Effector memory CD8-positive, alpha-beta T cell (primary cell): ENCODE results near the gene TNNT2.

Experiments
- ATAC-seq: fragments of 150-1000 bp; cut with Tn5 transposase; replicated peaks from 2 replicates; pipeline ENCODE4 v1.10.0; 2021; ENCODE audit warnings: mild to moderate bottlenecking, moderate library complexity
- DNase-seq, 3 experiments: peaks; one replicate each; pipeline ENCODE4 v3.0.0; 2021
- H3K27ac Mint-ChIP-seq, 2 donors: one replicate each; pipeline ENCODE4 v1.8.0; 2022; ENCODE audit warnings: mild to moderate bottlenecking in 2 of 2, mixed read lengths in 2 of 2, moderate library complexity in 2 of 2
- H3K27me3 Mint-ChIP-seq, 2 donors: one replicate each; pipeline ENCODE4 v1.8.0; 2022; ENCODE audit warnings: mixed read lengths in 2 of 2
- H3K36me3 Mint-ChIP-seq: one replicate; pipeline ENCODE4 v1.8.0; 2022; ENCODE audit warnings: mild to moderate bottlenecking, moderate library complexity, mixed read lengths; ENCODE audit not compliant: insufficient read depth
- H3K4me1 Mint-ChIP-seq, 2 donors: one replicate each; pipeline ENCODE4 v1.8.0; 2022; ENCODE audit warnings: low read depth in 2 of 2, mixed read lengths in 2 of 2
- H3K4me3 Mint-ChIP-seq, 2 donors: one replicate each; pipeline ENCODE4 v1.8.0; 2022; ENCODE audit warnings: mild to moderate bottlenecking in 2 of 2, mixed read lengths in 2 of 2, moderate library complexity in 2 of 2
- H3K9me3 Mint-ChIP-seq, 2 donors: one replicate each; pipeline ENCODE4 v1.8.0; 2022; ENCODE audit warnings: mixed read lengths in 2 of 2

TNNT2 gene

DNA sequence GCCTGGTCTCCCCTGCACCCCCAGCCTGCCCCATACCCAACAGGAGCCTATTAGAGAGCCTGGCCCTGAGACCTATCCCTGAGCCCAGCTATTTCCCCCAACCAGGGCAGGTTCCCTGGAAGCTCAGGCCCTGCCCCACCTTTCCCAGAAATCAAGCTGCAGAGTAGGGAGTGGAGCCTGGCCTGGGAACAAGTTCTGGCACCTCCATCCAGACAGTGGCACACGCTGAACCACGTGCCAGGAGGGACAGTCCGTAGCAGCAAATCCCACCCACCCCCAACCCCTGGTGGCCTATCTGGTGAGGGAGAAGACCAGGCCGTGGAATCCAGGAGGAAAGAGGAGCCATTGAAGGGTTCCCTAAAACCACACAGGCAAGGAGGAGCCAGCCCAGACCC, 22.6 kb downstream of the TNNT2 start:
- Mint-ChIP-seq H3K9me3 (no peaks in the 10 kb centered on the region), H3K27ac (no peak overlapping the region), H3K27me3 (peaks cover 48 to 61% of the 10 kb centered on the region in 2 donors), H3K4me3 (no peak overlapping the region), H3K4me1 (peaks cover 0 to 2% of the 10 kb centered on the region in 2 donors), H3K36me3 (no peaks in the 10 kb centered on the region)
- no peak for ATAC-seq
- DNase-seq, result no peak

DNA sequence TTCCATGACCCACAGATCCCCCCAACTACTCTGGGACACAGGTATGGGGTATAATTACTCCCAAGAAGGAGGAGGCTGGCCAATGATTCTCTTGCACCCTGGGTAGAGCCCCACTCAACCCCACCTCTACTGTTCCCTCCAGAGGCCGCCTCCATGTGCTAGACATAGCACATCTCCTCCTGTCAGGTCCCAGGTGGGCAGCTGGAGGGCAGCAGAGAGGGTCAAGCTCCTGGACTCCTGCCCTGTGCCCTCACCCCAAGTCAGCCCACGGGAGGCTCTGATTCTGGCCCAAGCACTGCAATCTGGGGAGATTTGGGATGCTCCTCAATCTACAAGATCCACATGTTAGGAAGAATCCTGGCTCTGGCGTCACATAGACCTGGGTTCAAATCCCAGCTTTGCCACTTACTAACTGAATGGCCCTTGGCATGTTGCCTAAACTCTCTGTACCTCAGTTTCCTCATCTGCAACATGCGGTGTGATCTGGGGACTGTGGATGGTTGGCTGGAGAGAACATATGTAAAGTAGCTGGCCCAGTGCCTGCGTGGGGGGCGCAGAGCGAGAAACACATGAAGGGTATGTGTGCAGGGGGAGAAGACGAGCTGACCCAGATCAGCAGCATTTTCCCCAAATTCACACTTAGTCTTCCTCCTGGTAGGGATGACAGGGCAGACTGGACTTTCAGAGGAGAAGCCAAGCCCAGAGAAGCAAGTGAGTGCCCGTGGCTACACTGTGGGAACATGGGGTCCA, 23.2 kb downstream of the TNNT2 start:
- H3K9me3 Mint-ChIP-seq, result no peaks in the 10 kb centered on the region
- DNase-seq (no peak), ATAC-seq (no peak)
- no peak overlapping the region for H3K27ac Mint-ChIP-seq
- peaks cover 0 to 2% of the 10 kb centered on the region in 2 donors for H3K4me1 Mint-ChIP-seq
- peaks cover 47 to 61% of the 10 kb centered on the region in 2 donors for H3K27me3 Mint-ChIP-seq
- H3K4me3 Mint-ChIP-seq, result no peak overlapping the region
- no peaks in the 10 kb centered on the region for H3K36me3 Mint-ChIP-seq

DNA sequence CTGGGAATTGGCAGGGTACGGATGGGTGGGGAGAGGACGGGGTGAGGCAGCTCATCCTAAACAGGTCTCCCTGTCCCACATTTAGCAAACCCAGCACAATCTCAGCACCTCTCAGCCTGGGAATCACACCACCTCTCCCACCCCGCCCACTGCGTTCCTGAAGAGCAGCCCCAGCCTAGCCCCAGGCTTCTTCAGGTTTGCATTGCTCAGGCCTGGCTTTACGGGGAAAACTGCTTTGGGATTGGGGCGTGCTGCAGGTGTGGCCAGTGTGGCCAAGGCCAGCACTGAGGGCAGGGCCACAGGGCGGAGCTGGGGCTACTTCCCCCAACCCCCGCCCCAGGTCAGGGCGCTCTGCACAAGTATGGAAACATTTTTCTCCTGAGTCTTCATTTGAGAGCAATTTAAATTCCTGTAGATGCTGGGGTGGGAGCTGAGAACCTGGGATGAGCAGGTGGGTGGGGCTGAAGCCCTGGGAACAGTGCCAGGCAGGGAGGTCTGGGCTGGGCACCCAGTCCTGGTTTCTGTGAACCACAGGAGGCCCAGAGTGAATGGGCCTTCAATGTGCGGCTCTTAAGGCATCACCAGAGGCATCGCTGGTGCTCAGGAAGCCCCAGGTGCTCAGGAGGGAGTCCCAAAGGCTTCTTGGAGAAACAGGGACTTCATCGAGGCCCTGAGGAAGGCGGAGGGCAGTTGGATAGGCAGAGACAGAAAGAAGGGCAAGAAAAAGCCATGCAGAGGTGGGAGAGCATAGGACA, 24.1 kb downstream of the TNNT2 start:
- H3K27ac Mint-ChIP-seq, result no peak overlapping the region
- H3K36me3 Mint-ChIP-seq, result no peaks in the 10 kb centered on the region
- peaks cover 39 to 56% of the 10 kb centered on the region in 2 donors for H3K27me3 Mint-ChIP-seq
- H3K4me1 Mint-ChIP-seq, result peaks cover 0 to 2% of the 10 kb centered on the region in 2 donors
- no peaks in the 10 kb centered on the region for H3K9me3 Mint-ChIP-seq
- no peak overlapping the region for H3K4me3 Mint-ChIP-seq
- no peak for ATAC-seq
- no peak for DNase-seq

DNA sequence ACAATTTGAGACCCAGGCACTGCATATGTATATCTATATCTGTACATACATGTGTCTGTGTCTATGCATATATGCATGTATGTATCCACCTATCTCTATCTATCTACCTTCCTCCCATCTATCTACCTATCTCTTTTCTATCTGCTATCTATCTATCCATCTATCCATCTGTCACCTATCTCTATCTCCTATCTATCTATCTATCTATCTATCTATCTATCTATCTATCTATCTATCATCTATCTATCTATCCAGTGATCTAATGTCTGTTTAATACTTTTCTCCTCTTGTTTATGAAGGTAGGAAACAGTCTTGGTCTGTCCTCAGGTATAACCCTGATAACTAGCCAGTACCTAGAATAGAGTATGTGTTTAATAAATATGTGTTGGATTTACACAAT, 25.9 kb downstream of the TNNT2 start:
- ATAC-seq (no peak), DNase-seq (no peak)
- Mint-ChIP-seq H3K4me1 (no peaks in the 10 kb centered on the region), H3K27ac (no peak overlapping the region), H3K9me3 (no peaks in the 10 kb centered on the region), H3K4me3 (no peak overlapping the region), H3K36me3 (no peaks in the 10 kb centered on the region), H3K27me3 (peaks cover 51 to 53% of the 10 kb centered on the region in 2 donors)

DNA sequence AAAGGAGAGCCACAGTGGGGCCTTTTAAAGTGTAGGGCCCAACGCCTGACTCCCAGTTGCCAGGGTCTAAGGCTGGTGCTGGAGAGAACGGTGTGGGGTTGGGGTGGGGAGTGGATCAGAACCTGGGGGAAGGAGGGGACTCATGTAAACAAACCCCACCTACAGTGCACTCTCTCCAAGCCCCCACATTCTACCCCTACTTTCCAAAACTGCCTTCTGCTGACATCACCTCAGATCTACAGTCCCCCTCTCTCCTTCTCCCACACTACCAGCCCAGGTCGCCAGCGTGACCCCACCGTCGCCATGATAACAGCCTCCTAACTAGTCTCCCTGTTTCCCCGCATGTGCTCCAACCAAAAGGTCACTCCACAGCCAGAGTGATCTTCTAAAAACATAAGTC, 26.6 kb downstream of the TNNT2 start:
- H3K36me3 Mint-ChIP-seq, result no peaks in the 10 kb centered on the region
- no peak overlapping the region for H3K27ac Mint-ChIP-seq
- no peak for DNase-seq
- H3K27me3 Mint-ChIP-seq, result peaks cover 51% of the 10 kb centered on the region in 2 donors
- ATAC-seq, result no peak
- no peak overlapping the region for H3K4me3 Mint-ChIP-seq
- H3K9me3 Mint-ChIP-seq, result no peaks in the 10 kb centered on the region
- H3K4me1 Mint-ChIP-seq, result no peaks in the 10 kb centered on the region

DNA sequence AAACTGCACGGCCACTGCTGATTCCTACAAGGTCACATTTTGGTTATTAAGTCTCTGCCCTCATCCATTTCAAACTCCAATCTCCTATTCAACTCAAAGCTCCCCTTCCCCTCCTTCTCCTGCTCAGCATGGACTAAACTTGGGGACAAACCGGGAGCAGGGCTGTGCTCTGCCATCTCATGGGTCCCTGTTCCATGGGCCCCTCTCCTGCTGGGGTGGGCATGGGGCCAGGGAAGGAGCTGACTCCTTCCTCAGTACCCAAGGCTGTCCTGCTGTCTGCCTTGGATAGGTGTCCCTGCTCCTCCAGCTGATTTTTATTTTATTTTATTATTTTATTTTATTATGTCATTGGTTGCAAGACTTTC, 27.1 kb downstream of the TNNT2 start:
- DNase-seq (no peak), ATAC-seq (no peak)
- no peaks in the 10 kb centered on the region for H3K36me3 Mint-ChIP-seq
- no peaks in the 10 kb centered on the region for H3K9me3 Mint-ChIP-seq
- no peaks in the 10 kb centered on the region for H3K4me1 Mint-ChIP-seq
- no peak overlapping the region for H3K27ac Mint-ChIP-seq
- H3K27me3 Mint-ChIP-seq, result peaks cover 46 to 47% of the 10 kb centered on the region in 2 donors
- no peak overlapping the region for H3K4me3 Mint-ChIP-seq

DNA sequence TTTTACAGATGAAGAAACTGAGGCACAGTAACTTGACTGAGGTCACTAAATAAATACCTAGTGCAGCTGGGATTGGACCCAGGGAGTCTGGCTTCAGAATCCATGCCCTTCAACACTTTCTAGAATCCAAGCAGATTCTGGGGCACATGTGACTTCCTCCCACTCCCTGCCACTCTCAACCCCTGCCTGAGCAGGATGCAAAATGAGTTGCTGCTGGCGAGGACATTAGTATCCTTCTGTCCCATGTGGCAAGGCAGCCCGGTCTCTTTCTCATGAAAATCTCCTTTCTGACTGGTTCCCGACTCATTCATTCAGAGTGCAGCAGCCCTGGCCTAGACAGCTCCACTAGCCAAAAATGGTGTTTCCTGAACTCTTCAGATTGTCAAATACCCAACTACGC, 28.4 kb downstream of the TNNT2 start:
- DNase-seq (no peak), ATAC-seq (no peak)
- H3K27ac Mint-ChIP-seq, result no peak overlapping the region
- no peak overlapping the region for H3K4me3 Mint-ChIP-seq
- no peaks in the 10 kb centered on the region for H3K9me3 Mint-ChIP-seq
- H3K27me3 Mint-ChIP-seq, result peaks cover 33 to 38% of the 10 kb centered on the region in 2 donors
- H3K36me3 Mint-ChIP-seq, result no peaks in the 10 kb centered on the region
- H3K4me1 Mint-ChIP-seq, result no peaks in the 10 kb centered on the region

DNA sequence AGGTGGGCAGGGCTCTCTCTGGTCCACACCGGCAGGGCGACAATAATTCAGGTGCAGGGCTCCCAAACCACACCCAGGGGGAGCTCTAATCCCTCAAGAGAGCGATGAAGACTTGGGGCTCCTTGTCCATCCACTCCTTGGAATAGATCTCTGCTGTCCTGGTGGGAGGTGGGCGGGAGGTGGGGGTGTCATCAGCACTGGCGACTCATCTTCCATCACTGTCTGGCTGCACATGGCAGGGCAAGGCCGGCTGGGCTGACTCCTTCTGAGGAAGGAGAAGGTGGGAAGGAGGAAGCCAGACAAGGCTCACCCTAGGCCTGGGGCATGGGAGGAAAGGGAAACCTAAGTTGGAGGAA, 29.3 kb downstream of the TNNT2 start:
- DNase-seq (no peak), ATAC-seq (no peak)
- Mint-ChIP-seq H3K27ac (no peak overlapping the region), H3K9me3 (no peaks in the 10 kb centered on the region), H3K36me3 (no peaks in the 10 kb centered on the region), H3K4me3 (no peak overlapping the region), H3K27me3 (peaks cover 32 to 33% of the 10 kb centered on the region in 2 donors), H3K4me1 (no peaks in the 10 kb centered on the region)

DNA sequence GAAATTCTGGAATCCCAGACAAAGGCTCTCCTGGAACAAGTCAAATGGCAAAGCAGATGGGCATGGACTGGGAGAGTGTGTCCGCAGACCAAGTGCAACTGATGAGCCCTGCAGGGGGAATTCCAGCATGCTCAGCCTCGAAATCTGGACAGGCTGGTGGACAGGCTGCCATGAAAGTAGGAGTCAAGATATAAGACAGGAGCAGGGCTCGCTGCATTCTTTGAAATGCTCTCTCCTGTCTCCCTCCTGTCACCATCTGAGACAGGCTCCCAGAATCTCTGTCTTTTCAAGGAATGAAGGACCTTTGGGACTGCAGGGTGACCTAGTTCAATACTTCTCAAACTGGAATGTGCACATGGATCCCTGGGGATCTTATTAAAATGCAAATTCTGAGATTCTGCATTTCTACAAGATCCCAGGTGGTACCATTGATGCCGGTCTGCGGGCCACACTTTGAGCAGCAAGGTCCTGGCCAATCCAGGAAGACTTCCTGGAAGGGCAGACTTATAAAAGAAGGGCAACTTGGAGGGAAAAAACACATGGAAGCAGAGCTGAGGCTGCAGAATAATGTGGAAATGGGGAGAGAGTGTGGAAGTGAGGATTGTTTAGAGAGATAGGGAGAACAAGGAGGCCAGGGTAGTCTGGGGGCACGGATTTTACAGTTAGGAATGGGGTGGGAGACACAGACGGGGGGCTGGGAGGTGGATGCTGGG, 29.8 kb downstream of the TNNT2 start:
- H3K27me3 Mint-ChIP-seq, result peaks cover 32 to 33% of the 10 kb centered on the region in 2 donors
- ATAC-seq, result no peak
- DNase-seq, result no peak
- no peak overlapping the region for H3K27ac Mint-ChIP-seq
- no peaks in the 10 kb centered on the region for H3K36me3 Mint-ChIP-seq
- no peaks in the 10 kb centered on the region for H3K9me3 Mint-ChIP-seq
- H3K4me3 Mint-ChIP-seq, result no peak overlapping the region
- no peaks in the 10 kb centered on the region for H3K4me1 Mint-ChIP-seq

DNA sequence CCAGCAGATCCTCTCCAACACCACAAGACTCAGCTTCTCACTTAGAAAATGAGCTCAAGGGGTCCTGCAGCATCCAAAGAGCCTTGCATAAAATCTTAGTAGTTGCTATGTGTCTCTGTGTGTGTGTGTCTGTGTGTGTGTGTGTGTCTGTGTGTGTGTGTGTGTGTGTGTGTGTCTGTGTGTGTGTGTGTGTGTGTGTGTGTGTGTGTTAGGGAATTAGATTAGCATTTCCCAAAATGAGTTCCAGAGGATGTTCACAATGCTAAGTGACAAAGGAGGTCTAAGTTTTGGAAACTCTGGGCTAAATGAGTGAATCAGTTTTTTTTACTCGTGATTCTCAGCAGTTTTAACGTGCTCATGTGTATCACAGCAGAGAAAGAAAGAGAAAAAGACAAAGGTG, 30.5 kb downstream of the TNNT2 start:
- H3K27me3 Mint-ChIP-seq, result peaks cover 32 to 33% of the 10 kb centered on the region in 2 donors
- ATAC-seq, result no peak
- no peaks in the 10 kb centered on the region for H3K36me3 Mint-ChIP-seq
- no peaks in the 10 kb centered on the region for H3K9me3 Mint-ChIP-seq
- no peak overlapping the region for H3K4me3 Mint-ChIP-seq
- no peak overlapping the region for H3K27ac Mint-ChIP-seq
- no peak for DNase-seq
- H3K4me1 Mint-ChIP-seq, result no peaks in the 10 kb centered on the region

DNA sequence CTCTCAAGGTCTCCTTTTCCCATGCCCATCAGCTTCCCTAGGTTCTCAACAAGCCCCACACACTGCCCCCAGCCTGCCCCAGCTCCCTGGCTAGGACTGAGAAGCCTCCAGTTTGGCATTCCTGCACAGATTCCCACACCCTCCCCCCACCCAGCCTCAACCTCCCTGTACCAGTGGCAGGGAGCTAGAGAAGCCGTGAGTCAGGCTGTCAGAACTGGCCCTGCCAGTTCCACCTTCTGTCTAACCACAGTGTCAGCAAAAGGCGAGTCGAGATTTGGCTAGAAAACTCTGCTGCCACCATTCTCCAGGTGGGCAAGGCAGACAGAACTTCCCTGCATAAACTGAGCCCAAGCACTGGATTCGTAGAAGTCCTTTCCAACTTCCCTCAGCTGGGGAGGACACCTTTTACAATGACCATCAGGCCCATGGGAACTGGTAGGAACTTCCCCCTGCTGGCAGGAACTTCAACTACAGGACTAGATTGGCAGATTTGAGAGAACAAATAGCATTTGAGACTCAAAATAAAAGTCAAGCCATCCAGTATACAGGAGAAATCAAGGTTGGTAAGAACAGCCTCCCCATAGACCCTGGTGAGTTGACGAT, 31.0 kb downstream of the TNNT2 start:
- Mint-ChIP-seq H3K36me3 (no peaks in the 10 kb centered on the region), H3K4me3 (no peak overlapping the region), H3K27ac (no peak overlapping the region), H3K27me3 (peaks cover 28 to 31% of the 10 kb centered on the region in 2 donors), H3K9me3 (no peaks in the 10 kb centered on the region), H3K4me1 (no peaks in the 10 kb centered on the region)
- DNase-seq (no peak), ATAC-seq (no peak)

DNA sequence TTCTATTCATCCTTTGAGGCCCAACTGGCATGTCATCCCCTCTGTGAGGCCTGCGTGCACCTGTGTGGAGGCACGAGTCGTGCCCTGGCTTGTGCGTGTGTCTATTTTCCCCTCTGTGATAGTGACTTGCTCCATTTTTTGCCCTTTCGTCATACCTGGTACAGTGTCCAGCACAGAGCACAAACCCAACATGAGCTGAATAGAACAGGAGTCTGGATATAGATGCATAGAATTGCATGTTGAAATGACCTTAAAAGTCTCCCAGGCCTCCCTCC, 32.5 kb downstream of the TNNT2 start:
- H3K4me1 Mint-ChIP-seq, result no peaks in the 10 kb centered on the region
- no peak for ATAC-seq
- H3K9me3 Mint-ChIP-seq, result no peaks in the 10 kb centered on the region
- H3K36me3 Mint-ChIP-seq, result no peaks in the 10 kb centered on the region
- H3K27ac Mint-ChIP-seq, result no peak overlapping the region
- no peak for DNase-seq
- no peak overlapping the region for H3K4me3 Mint-ChIP-seq
- H3K27me3 Mint-ChIP-seq, result peaks cover 21 to 22% of the 10 kb centered on the region in 2 donors

DNA sequence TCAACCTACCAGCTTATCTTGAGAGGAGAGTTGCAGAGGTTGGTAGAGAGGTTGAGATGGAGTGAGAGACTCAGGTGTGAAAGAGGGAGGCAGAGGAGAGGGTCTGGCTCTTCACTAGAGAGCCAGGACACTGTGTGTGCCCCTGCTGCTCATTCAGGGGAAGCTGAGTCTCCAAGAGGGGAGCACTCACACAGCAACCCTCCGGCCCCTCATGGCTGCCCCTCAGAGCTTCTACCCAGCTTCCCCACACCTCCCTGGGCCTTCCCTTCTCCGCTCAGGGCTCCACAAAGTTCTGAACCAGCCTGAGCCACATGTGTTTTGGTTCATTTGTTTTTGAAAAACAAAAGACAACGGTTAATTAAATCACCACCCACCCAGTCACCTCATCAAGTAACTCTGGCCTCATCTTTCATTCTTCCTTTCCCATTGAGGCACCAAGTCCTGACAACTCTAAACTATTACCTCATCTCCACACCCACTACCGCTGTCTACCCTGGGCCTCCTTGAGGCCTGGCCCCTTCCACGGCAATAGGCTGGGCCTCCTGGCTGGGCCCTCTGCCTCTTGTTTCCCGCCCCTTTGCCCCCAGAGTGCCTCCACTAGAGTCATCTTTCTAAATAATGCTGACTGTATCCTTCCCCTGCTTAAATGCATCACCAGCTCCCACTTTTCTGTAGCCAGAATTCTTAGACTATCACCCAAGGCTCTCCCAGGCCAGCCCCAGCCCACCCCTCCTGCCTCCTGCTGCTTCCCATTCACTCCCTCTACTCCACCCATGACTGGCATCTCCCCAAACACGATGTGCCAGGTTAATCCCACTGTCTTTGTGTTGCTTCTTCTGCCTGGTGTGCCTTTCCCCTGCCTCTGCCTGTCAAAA, 33.0 kb downstream of the TNNT2 start:
- DNase-seq, result no peak
- ATAC-seq, result no peak
- H3K9me3 Mint-ChIP-seq, result no peaks in the 10 kb centered on the region
- H3K27me3 Mint-ChIP-seq, result peaks cover 16 to 18% of the 10 kb centered on the region in 2 donors
- no peaks in the 10 kb centered on the region for H3K4me1 Mint-ChIP-seq
- H3K36me3 Mint-ChIP-seq, result no peaks in the 10 kb centered on the region
- no peak overlapping the region for H3K27ac Mint-ChIP-seq
- no peak overlapping the region for H3K4me3 Mint-ChIP-seq
